WTC11 (cell line): Measurements from ENCODE around the gene PRKG2.

Source experiments
- CREM ChIP-seq: sonication (generic); formaldehyde crosslinking; IDR thresholded peaks from 2 replicates; pipeline ENCODE4 v1.8.1; 2022; ENCODE audit warnings: mild to moderate bottlenecking, missing genetic modification reagents, moderate library complexity
- EMX1 ChIP-seq: fragments of 250-450 bp; sonication (Bioruptor Pico); IDR thresholded peaks from 2 replicates; pipeline ENCODE4 v1.8.0; 2021; ENCODE audit warnings: mild to moderate bottlenecking
- GABPB1 ChIP-seq: sonication (generic); formaldehyde crosslinking; IDR thresholded peaks from 2 replicates; pipeline ENCODE4 v1.8.1; 2023; ENCODE audit warnings: mild to moderate bottlenecking, missing genetic modification reagents
- NR1H2 ChIP-seq: sonication (generic); formaldehyde crosslinking; IDR thresholded peaks from 2 replicates; pipeline ENCODE4 v1.9.0; 2021; ENCODE audit warnings: mild to moderate bottlenecking, moderate library complexity, missing genetic modification reagents
- PRRX2 ChIP-seq: fragments of 250-450 bp; sonication (Bioruptor Pico); IDR thresholded peaks from 2 replicates; pipeline ENCODE4 v1.8.0; 2021; ENCODE audit warnings: mild to moderate bottlenecking
- TEAD4 ChIP-seq: sonication (generic); formaldehyde crosslinking; IDR thresholded peaks from 2 replicates; pipeline ENCODE4 v1.8.0; 2022; ENCODE audit warnings: mild to moderate bottlenecking, missing genetic modification reagents
- ZNF263 ChIP-seq: sonication (generic); formaldehyde crosslinking; IDR thresholded peaks from 2 replicates; pipeline ENCODE4 v1.8.1; 2022; ENCODE audit warnings: low read depth, mild to moderate bottlenecking, moderate library complexity, missing genetic modification reagents
- TF ChIP-seq, protein P1 (sequence below): fragments of 250-450 bp; sonication (Bioruptor Pico); IDR thresholded peaks from 2 replicates; pipeline ENCODE4 v1.9.0; 2021; ENCODE audit warnings: moderate library complexity, mild to moderate bottlenecking, inconsistent platforms, borderline replicate concordance
- TF ChIP-seq, protein P2 (sequence below): sonication (generic); formaldehyde crosslinking; IDR thresholded peaks from 2 replicates; pipeline ENCODE4 v1.8.0; 2023; ENCODE audit warnings: missing genetic modification reagents
- TF ChIP-seq, protein P3 (sequence below): fragments of 200-600 bp; IDR thresholded peaks from 2 replicates; pipeline ENCODE4 v1.8.0; 2022; ENCODE audit warnings: antibody characterized with exemption
- TF ChIP-seq, protein P4 (sequence below): sonication (generic); formaldehyde crosslinking; IDR thresholded peaks from 2 replicates; pipeline ENCODE4 v1.8.1; 2023; ENCODE audit warnings: mild to moderate bottlenecking, missing genetic modification reagents, borderline replicate concordance
- TF ChIP-seq, protein P5 (sequence below): sonication (generic); formaldehyde crosslinking; IDR thresholded peaks from 2 replicates; pipeline ENCODE4 v1.8.0; 2022; ENCODE audit warnings: mild to moderate bottlenecking, missing genetic modification reagents
- TF ChIP-seq, protein P6 (sequence below): sonication (generic); formaldehyde crosslinking; conservative IDR thresholded peaks from 2 replicates; pipeline ENCODE4 v1.8.1; 2022; ENCODE audit warnings: mild to moderate bottlenecking, missing genetic modification reagents
- TF ChIP-seq, protein P7 (sequence below): sonication (generic); formaldehyde crosslinking; IDR thresholded peaks from 2 replicates; pipeline ENCODE4 v1.8.1; 2022; ENCODE audit warnings: low read depth, missing genetic modification reagents, borderline replicate concordance

DNA sequence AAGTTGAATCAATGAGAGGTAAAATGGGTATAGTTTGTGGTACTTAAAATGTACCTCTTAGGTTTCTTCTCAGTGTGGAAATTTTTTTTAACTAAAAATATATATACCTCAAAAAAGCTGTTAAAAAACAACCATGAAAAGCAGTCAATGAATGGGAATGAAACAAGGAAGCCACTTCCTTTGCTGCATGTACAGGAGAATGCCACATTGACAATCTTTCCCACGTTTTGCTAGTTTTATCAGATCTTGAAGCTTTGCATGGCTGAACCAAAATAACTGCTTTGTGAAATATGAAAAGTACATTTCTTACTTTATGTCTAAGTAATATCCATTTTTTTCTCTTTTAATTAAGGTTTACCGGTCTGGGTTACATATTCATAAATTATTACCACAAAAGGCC is 71.8 kb downstream of the PRKG2 start:
- TF ChIP-seq NR1H2 (CRISPR knock-in tag) (no peak), GABPB1 (CRISPR knock-in tag) (no peak), PRRX2 (CRISPR knock-in tag) (no peak), CREM (CRISPR knock-in tag) (no peak), TEAD4 (no peak), ZNF263 (no peak), EMX1 (CRISPR knock-in tag) (no peak)
- TF ChIP-seq, protein P1, sequence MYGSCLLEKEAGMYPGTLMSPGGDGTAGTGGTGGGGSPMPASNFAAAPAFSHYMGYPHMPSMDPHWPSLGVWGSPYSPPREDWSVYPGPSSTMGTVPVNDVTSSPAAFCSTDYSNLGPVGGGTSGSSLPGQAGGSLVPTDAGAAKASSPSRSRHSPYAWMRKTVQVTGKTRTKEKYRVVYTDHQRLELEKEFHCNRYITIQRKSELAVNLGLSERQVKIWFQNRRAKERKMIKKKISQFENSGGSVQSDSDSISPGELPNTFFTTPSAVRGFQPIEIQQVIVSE (CRISPR knock-in tag): no peak
- TF ChIP-seq, protein P2, sequence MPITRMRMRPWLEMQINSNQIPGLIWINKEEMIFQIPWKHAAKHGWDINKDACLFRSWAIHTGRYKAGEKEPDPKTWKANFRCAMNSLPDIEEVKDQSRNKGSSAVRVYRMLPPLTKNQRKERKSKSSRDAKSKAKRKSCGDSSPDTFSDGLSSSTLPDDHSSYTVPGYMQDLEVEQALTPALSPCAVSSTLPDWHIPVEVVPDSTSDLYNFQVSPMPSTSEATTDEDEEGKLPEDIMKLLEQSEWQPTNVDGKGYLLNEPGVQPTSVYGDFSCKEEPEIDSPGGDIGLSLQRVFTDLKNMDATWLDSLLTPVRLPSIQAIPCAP: no peak
- TF ChIP-seq, protein P3, sequence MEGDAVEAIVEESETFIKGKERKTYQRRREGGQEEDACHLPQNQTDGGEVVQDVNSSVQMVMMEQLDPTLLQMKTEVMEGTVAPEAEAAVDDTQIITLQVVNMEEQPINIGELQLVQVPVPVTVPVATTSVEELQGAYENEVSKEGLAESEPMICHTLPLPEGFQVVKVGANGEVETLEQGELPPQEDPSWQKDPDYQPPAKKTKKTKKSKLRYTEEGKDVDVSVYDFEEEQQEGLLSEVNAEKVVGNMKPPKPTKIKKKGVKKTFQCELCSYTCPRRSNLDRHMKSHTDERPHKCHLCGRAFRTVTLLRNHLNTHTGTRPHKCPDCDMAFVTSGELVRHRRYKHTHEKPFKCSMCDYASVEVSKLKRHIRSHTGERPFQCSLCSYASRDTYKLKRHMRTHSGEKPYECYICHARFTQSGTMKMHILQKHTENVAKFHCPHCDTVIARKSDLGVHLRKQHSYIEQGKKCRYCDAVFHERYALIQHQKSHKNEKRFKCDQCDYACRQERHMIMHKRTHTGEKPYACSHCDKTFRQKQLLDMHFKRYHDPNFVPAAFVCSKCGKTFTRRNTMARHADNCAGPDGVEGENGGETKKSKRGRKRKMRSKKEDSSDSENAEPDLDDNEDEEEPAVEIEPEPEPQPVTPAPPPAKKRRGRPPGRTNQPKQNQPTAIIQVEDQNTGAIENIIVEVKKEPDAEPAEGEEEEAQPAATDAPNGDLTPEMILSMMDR: no peak
- TF ChIP-seq, protein P4, sequence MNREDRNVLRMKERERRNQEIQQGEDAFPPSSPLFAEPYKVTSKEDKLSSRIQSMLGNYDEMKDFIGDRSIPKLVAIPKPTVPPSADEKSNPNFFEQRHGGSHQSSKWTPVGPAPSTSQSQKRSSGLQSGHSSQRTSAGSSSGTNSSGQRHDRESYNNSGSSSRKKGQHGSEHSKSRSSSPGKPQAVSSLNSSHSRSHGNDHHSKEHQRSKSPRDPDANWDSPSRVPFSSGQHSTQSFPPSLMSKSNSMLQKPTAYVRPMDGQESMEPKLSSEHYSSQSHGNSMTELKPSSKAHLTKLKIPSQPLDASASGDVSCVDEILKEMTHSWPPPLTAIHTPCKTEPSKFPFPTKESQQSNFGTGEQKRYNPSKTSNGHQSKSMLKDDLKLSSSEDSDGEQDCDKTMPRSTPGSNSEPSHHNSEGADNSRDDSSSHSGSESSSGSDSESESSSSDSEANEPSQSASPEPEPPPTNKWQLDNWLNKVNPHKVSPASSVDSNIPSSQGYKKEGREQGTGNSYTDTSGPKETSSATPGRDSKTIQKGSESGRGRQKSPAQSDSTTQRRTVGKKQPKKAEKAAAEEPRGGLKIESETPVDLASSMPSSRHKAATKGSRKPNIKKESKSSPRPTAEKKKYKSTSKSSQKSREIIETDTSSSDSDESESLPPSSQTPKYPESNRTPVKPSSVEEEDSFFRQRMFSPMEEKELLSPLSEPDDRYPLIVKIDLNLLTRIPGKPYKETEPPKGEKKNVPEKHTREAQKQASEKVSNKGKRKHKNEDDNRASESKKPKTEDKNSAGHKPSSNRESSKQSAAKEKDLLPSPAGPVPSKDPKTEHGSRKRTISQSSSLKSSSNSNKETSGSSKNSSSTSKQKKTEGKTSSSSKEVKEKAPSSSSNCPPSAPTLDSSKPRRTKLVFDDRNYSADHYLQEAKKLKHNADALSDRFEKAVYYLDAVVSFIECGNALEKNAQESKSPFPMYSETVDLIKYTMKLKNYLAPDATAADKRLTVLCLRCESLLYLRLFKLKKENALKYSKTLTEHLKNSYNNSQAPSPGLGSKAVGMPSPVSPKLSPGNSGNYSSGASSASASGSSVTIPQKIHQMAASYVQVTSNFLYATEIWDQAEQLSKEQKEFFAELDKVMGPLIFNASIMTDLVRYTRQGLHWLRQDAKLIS: no peak
- TF ChIP-seq, protein P5, sequence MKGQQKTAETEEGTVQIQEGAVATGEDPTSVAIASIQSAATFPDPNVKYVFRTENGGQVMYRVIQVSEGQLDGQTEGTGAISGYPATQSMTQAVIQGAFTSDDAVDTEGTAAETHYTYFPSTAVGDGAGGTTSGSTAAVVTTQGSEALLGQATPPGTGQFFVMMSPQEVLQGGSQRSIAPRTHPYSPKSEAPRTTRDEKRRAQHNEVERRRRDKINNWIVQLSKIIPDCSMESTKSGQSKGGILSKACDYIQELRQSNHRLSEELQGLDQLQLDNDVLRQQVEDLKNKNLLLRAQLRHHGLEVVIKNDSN (CRISPR knock-in tag): no peak
- TF ChIP-seq, protein P6, sequence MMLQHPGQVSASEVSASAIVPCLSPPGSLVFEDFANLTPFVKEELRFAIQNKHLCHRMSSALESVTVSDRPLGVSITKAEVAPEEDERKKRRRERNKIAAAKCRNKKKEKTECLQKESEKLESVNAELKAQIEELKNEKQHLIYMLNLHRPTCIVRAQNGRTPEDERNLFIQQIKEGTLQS (CRISPR knock-in tag): no peak
- TF ChIP-seq, protein P7, sequence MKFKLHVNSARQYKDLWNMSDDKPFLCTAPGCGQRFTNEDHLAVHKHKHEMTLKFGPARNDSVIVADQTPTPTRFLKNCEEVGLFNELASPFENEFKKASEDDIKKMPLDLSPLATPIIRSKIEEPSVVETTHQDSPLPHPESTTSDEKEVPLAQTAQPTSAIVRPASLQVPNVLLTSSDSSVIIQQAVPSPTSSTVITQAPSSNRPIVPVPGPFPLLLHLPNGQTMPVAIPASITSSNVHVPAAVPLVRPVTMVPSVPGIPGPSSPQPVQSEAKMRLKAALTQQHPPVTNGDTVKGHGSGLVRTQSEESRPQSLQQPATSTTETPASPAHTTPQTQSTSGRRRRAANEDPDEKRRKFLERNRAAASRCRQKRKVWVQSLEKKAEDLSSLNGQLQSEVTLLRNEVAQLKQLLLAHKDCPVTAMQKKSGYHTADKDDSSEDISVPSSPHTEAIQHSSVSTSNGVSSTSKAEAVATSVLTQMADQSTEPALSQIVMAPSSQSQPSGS (CRISPR knock-in tag): no peak
